ENCODE results near the gene RCSD1.

DNA sequence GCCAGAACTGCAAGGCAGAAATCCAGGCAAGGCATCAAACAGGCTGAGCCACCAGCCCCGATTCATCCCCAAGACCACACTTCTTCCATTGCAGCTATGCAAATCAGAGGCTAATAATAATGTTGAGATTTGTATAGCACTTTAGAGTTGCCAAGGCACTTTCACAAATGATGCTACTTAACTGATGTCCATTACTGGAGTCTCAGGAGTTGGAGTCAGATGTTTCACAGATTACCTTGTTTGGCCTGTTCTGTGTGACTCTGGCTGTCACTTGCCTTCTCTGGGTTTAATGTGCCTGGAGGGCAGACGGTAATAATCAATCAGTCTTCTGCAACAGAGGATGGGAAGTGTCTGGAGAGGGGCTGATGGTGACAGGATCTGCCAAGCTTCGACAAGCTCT, 51.0 kb downstream of the RCSD1 start:
- TF ChIP-seq, protein P1, sequence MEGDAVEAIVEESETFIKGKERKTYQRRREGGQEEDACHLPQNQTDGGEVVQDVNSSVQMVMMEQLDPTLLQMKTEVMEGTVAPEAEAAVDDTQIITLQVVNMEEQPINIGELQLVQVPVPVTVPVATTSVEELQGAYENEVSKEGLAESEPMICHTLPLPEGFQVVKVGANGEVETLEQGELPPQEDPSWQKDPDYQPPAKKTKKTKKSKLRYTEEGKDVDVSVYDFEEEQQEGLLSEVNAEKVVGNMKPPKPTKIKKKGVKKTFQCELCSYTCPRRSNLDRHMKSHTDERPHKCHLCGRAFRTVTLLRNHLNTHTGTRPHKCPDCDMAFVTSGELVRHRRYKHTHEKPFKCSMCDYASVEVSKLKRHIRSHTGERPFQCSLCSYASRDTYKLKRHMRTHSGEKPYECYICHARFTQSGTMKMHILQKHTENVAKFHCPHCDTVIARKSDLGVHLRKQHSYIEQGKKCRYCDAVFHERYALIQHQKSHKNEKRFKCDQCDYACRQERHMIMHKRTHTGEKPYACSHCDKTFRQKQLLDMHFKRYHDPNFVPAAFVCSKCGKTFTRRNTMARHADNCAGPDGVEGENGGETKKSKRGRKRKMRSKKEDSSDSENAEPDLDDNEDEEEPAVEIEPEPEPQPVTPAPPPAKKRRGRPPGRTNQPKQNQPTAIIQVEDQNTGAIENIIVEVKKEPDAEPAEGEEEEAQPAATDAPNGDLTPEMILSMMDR (IDR thresholded peaks at IDR 0.05), result no peak
- TF ChIP-seq POLR2A (IDR thresholded peaks at IDR 0.05), result no peak
